CD4-positive, alpha-beta T cell treated with Interleukin-15 for 4 hours (primary cell): ENCODE data around the gene CMIP.
A peak's percentile ranks its signal among the peaks of the same experiment; 100 is the strongest.
"Not testable (repeated sequence)": the region's sequence is repeated elsewhere in the genome, so short reads cannot be mapped to it uniquely, and the experiment has no call there.

Experiments used
- DNase-seq: peaks from one replicate; pipeline ENCODE4 v3.0.0-alpha.2; 2020; ENCODE audit warnings: low spot score

CMIP gene

DNA sequence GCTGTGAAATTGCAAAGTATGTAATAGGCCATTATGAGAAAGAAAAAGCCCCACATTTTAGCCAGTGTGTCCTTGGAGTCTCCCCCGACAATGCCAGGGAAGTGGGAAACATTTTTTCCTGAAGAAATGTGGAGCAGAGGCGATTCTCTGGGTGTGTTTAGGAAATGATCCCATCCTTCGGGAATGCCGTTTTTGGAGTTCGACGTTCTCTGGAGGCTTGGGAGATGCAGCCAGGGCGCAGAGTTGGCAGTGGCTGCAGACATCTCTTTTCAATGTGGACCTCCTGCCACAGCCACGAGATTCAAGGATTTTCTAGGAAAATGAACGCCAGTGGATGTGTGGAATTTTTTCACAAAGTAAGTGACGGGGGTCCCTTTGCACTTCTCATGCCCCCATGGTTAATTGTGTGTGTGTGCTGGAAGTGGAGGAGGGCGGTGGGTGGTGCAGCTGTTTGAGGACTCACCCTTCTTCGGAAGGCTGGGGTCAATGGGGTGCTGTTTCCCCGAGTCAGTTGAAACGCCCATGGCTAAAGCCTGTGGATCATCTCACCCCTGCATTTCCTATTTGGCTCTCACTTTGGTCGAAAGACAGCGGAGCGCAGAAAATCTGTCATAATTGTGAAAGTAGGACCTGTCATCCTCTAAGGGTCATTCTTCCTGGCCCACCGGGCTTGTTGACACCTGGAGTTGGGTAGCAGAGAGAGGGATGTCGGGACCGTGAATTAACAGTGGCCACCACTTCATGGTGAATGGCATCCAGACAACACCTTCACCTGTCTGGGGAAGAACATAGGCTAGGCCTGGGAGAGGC, 73.2 kb downstream of the CMIP start:
- DNase-seq = no peak

DNA sequence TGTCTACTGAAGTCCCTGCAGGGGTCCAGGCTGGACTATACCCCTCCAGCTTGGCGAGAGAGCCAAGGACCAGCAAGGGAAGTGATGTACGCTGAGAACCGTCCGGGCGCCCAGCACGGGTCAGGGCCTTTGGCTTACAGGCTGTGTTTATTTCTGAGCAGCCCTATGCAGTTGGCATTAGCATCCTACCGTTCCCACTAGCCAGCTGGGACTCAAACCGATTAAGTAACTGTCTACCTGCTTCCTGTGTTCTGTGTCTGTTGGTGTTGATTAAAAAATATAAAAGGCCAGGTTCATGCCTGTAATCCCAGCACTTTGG, 73.8 kb downstream of the CMIP start:
- no peak for DNase-seq

DNA sequence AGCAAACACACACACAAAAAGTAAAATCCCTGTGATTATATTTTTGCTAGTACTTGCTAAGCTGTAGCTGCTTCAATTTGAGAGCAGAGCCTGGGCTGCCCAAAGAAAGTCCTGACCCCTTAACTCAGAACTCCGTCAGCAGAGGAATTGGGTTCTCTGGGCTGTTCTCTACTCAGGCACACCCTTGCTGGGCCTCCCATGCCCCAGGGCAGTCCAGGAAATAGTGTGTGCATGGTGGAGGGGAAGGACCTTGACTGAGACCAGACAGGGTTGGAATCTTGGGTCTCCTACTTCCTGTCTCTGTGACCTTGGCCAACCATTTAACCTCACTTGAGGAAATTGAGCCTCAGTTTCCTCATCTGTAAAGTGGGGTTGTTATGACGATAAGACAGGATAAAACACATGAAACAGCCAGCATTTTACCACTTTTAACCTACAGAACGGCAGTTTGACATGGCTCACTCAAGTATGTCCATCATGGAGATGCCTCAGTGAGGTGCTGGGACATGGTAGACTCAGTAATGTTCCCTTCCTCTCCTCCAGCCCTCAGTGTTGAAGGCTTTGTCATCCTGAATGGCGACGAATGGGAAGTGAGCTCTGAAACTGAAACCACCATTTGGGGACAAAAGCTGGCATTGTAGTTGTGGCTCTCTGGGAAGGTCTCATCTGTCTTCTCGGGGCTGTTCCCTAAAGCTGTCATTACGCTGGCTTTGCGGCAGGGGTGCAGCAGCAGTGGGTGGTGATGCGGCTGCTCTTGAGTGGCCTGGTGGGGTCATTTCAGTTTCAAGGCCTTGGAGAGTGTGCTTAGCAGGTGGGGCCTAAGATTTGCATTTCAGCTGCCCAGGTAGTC, 74.9 kb downstream of the CMIP start:
- no peak for DNase-seq

DNA sequence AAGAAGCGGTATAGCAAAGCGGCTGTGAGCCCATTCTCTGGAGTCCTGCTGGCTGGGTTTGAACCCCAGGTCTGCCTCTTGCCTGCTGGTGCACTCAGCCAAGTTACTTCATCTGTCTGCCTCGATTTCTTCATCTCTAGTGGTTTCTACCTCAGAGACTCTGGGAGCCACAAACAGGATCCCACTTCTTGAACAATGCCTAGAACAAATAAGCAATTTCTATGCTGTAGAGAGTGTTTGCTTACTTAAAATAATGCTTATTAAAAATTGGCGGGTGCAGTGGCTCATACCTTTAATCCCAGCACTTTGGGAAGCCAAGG, 75.5 kb downstream of the CMIP start:
- DNase-seq = no peak

- no peak for DNase-seq
Observed at GRCh38 chr16:81520560-81521135, 76.0 kb downstream of the CMIP start.

GRCh38 chr16:81521141-81521626, 76.6 kb downstream of the CMIP start:
- DNase-seq = peak; percentile 89

DNA sequence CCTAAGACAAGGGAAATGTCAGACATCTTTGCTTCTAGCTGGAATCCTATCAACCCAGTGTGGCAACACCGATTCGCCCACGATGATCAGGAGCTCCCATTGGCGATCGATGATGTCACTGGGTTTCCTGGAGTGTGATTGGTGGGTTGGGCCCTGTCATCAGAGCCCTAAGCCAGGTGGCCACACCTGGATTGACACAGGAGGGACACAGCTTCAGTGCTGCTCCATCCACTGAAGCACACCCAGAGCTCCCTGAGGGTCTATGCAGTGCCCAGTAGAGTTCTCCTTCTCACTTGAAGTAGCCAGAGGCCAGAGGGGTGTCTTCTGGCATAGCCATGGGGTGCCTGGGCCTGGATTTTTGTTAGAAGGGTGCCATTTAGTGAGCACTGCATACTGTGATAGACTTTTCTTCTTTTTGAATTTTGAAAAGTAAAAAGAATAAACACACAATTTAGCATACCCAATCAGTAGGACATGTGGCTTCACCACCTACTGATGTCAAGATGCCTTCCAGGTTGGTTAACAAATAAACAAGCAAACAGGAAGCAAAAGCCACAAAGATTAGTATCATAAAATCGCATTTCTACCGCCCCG, 77.6 kb downstream of the CMIP start:
- DNase-seq = peak; percentile 43

DNA sequence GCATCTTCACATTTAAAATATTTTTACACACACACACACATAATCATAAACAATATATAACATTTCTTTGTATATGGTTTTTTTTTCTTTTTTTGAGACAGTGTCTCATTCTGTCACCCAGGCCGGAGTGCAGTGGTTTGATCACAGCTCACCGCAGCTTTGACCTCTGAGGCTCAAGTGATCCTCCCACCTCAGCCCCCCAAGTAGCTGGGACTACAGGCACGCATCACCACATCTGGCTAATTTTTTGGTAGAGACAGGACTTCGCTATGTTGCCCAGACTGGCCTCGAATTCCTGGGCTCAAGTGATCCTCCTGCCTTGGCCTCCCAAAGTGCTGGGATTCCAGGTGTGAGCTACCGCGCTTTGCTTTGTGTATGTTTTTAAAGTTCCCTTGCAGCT, 78.2 kb downstream of the CMIP start:
- not testable (repeated sequence) for DNase-seq

DNA sequence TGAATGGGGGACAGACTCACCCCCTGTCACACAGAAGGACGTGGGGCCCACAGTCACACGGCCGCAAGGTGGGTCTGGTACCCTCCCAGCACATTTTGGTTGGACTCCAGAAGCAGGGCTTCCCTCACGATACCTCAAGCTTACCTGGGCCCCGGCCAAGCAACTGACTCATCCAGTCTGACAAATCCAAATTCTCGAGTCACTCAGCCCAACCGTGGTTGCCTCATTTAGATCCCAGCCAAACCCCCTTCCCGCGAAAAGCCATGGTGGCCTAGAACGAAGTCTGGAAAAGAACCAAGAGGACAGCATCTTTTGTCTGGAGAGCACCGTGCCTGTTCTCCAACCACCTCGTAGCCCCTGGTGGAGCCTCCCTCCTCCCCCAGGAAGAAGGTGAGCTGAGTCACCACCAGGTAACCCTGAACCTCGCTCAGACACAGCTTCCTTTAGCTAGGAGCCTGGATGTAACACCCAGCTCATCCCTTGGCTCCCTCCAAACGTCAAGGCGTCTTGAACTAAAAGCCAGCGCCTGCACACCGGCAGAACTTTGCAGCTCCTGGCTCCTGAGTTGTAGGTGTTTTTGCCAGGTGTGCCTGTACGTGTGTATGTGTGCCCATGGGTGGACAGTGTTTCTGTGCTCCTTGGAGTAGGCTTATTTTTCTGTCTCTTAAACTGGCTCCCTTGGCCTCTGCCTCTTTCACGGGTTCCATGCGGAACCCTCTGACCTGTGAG, 78.9 kb downstream of the CMIP start:
- peak; percentile 30 for DNase-seq

GRCh38 chr16:81524382-81524781, 79.8 kb downstream of the CMIP start:
- DNase-seq = peak; percentile 80

DNA sequence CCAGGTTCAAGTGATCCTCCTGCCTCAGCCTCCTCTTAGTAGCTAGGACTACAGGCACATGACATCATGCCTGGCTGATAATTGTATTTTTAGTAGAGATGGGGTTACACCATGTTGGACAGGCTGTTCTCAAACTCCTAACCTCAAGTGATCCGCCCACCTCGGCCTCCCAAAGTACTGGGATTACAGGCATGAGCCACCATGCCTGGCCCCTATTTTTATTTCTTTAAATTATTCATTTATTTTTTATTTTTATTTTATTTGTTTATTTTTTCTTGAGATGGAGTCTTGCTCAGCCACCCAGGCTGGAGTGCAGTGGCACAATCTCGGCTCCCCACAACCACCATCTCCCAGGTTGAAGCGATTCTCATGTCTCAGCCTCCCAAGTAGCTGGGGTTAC, 80.3 kb downstream of the CMIP start:
- not testable (repeated sequence) for DNase-seq

DNA sequence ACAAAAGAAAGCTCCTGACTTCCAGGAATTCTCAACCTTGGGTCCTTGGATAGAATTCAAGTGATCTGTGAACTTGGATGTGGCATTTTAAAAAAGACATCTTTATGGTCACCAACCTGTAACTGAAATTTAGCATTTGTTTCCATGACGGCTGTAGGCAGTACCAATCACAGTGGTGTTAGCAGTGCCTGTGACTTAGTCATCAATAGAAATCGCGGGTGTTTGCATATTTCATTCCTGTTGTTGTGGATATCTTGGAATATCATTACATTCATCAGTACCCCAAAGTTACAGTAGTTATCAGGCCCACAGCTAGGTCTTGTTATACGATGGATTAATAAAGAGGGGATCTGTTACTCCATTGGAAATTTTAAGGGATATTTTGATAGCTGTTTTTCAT, 81.6 kb downstream of the CMIP start:
- no peak for DNase-seq

DNA sequence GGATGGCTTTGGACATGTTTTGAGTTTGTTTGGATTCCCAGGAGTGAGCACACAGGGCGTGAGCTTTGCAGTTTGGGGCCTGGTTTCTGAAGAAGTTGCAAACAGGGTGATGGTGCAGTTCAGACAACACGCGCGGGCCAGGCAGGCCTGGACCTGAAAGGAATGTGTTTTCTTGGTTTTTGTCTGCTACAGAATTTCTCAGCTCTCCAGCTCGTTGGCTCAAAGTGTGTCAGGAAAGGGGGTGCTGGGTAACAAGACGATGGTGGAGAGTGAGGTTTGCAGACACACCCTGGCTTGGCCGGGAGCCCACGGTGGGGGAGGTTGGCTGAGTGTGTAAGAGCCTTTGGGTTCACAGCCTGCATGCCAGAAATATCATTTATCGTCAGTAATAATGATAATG, 82.3 kb downstream of the CMIP start:
- DNase-seq = peak; percentile 37

DNA sequence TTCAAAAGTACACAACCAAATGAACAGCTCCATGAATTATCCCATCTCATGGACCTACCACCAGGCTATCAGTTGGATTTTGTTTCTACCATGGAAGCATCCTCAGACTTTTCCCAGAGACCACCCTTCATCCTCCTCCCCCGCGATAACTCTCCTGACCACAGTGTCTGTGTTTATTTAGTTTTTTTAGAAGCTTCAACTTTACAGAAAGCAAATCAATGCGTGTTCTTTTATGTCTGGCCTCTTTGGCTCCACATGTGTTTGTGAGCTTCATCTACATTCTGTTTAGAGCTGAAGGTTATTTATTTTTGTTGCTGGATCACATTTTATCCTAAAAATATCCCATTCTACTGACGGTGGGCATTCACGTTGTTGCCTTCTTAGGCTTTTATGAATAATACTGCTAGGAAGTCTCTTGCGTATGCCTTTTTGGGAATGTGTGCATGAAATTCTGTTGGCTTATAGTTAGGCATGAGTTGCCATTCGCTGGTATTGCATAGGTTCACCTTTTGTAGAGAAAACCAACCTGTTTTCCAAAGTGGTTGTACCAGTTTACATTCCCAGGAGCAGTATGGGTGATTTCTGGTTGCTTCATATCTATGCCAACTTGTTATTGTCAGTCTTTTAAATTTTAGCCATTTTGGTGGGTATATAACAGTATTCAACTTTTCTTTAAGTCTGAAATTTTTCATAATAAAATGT, 83.0 kb downstream of the CMIP start:
- no peak for DNase-seq

DNA sequence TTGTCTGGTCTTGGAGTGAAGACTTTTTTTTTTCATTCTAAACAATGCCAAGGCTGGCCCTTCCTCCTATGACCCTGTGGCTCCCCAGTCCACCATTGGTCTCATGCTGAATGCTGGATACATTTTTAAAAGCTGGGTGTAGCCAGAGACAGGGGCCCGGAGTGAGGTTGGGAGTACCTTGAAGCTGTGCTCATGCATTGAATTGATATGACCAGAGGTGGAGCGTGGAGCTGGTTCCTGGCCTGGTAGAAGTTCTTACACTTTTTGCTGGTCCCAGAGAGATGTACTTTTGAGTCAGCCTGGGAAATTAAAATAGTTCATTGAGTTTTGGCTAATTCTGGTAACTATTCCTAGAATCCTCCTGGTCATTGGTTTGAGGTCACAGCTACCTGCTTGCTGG, 83.6 kb downstream of the CMIP start:
- DNase-seq = no peak

GRCh38 chr16:81530296-81530721, 85.7 kb downstream of the CMIP start:
- DNase-seq = no peak

- DNase-seq = no peak
Observed at GRCh38 chr16:81530814-81531213, 86.2 kb downstream of the CMIP start.

- no peak for DNase-seq
Observed at GRCh38 chr16:81531419-81531821, 86.8 kb downstream of the CMIP start.

GRCh38 chr16:81532491-81533174, 88.0 kb downstream of the CMIP start:
- DNase-seq = no peak

GRCh38 chr16:81533175-81533507, 88.5 kb downstream of the CMIP start:
- no peak for DNase-seq
